ENCODE results near the gene DRC7.
A peak's percentile ranks its signal among the peaks of the same experiment; 100 is the strongest.
"Not testable (repeated sequence)": the region's sequence is repeated elsewhere in the genome, so short reads cannot be mapped to it uniquely, and the experiment has no call there.

The DRC7 gene

GRCh38 chr16:57712569-57712968 lies 18.0 kb downstream of the DRC7 start:
- not testable (repeated sequence) for FAIRE-seq; DNase-seq (ENCODE audit: low spot score)

- DNase-seq (ENCODE audit: low spot score) (no peak), FAIRE-seq (no peak)
These were observed 19.0 kb downstream of the DRC7 start for GRCh38 chr16:57713596-57713995.

GRCh38 chr16:57714047-57714446 lies 19.4 kb downstream of the DRC7 start:
- FAIRE-seq (no peak), DNase-seq (ENCODE audit: low spot score) (no peak)

GRCh38 chr16:57720142-57720575 lies 25.6 kb downstream of the DRC7 start:
- FAIRE-seq (no peak), DNase-seq (ENCODE audit: low spot score) (peak; percentile 50)

GRCh38 chr16:57721356-57722209 lies 27.0 kb downstream of the DRC7 start:
- FAIRE-seq = no peak

GRCh38 chr16:57722210-57722499 lies 27.5 kb downstream of the DRC7 start:
- no peak for FAIRE-seq
- DNase-seq (ENCODE audit: low spot score) = no peak

More at GRCh38 chr16:57721356-57722209, 27.0 kb downstream of the DRC7 start:
- DNase-seq (ENCODE audit: low spot score) = no peak

GRCh38 chr16:57722651-57723050 lies 28.0 kb downstream of the DRC7 start:
- DNase-seq (ENCODE audit: low spot score) = no peak
- no peak for FAIRE-seq

- FAIRE-seq = no peak
These were observed 28.6 kb downstream of the DRC7 start for GRCh38 chr16:57723170-57723569.

GRCh38 chr16:57724531-57724930 lies 29.9 kb downstream of the DRC7 start:
- FAIRE-seq (no peak), DNase-seq (ENCODE audit: low spot score) (no peak)

More at GRCh38 chr16:57723170-57723569, 28.6 kb downstream of the DRC7 start:
- no peak for DNase-seq (ENCODE audit: low spot score)

- DNase-seq (ENCODE audit: low spot score) (no peak), FAIRE-seq (no peak)
These were observed 30.5 kb downstream of the DRC7 start for GRCh38 chr16:57725151-57725550.

GRCh38 chr16:57725554-57725953 lies 30.9 kb downstream of the DRC7 start:
- DNase-seq (ENCODE audit: low spot score) = no peak
- no peak for FAIRE-seq

- FAIRE-seq = no peak
- DNase-seq (ENCODE audit: low spot score) = no peak
These were observed 31.4 kb downstream of the DRC7 start for GRCh38 chr16:57725976-57726375.

GRCh38 chr16:57726433-57726947 lies 31.9 kb downstream of the DRC7 start:
- DNase-seq (ENCODE audit: low spot score) (no peak), FAIRE-seq (no peak)

- FAIRE-seq = no peak
- no peak for DNase-seq (ENCODE audit: low spot score)
These were observed 33.0 kb downstream of the DRC7 start for GRCh38 chr16:57727610-57728009.

GRCh38 chr16:57728336-57729181 lies 34.0 kb downstream of the DRC7 start:
- FAIRE-seq (no peak), DNase-seq (ENCODE audit: low spot score) (no peak)

- no peak for DNase-seq (ENCODE audit: low spot score)
These were observed 34.5 kb downstream of the DRC7 start for GRCh38 chr16:57729182-57729484.

GRCh38 chr16:57729852-57730251 lies 35.2 kb downstream of the DRC7 start:
- FAIRE-seq = peak; percentile 96
- DNase-seq (ENCODE audit: low spot score) = not testable (repeated sequence)

More at GRCh38 chr16:57729182-57729484, 34.5 kb downstream of the DRC7 start:
- no peak for FAIRE-seq

- FAIRE-seq = no peak
- DNase-seq (ENCODE audit: low spot score) = no peak
These were observed 36.4 kb downstream of the DRC7 start for GRCh38 chr16:57730771-57731730.

GRCh38 chr16:57732037-57732436 lies 37.4 kb downstream of the DRC7 start:
- FAIRE-seq = no peak
- no peak for DNase-seq (ENCODE audit: low spot score)

GRCh38 chr16:57732714-57733113 lies 38.1 kb downstream of the DRC7 start:
- DNase-seq (ENCODE audit: low spot score) (no peak), FAIRE-seq (no peak)

- DNase-seq (ENCODE audit: low spot score) = no peak
- no peak for FAIRE-seq
These were observed 39.8 kb downstream of the DRC7 start for GRCh38 chr16:57734308-57734924.

Measured in urothelium cell line (cell line).